GM18873 (cell line): ENCODE data around the gene DSC2.
"Not testable (repeated sequence)": the region's sequence is repeated elsewhere in the genome, so short reads cannot be mapped to it uniquely, and the experiment has no call there.

Experiments used
- ATAC-seq: cut with Tn5 transposase; IDR thresholded peaks from one replicate; pipeline ENCODE4 v1.9.1; 2021; ENCODE audit warnings: mild to moderate bottlenecking, moderate library complexity, moderate number of reproducible peaks; ENCODE audit not compliant: unreplicated experiment, low FRiP score

The DSC2 gene

DNA sequence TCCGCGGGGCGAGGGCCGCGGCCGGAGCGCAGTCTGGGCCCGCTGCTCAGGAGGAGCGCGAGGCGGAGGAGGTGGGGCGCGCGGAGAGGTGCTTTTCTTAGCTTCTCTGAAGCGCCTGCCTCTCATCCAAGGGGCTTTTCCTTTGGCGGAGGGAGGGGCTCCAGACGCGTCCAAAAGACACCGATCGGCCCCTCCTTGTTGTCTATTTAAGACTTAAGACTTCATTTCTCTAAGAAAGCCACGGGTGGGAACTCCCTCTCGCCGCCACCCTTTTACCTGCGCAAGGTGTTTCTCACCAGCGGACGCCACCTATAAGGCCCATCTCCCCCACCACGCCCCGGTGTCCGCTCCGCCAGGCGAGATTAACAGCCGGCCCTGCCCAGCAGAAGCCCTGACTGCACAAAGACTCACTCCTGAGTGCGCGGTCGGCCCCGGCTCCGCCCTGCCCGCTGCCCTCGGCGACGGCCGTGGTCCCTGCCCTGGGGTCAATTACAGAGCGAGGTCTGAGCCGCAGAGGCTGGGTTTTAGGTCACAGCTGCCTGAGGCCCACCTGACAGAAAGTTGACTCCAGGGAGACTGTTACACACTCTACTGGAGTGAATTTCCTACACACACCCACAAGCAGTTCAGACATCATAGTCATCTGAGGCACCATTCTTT lies at the start of gene DSC2:
Gene DSC2, minus strand, starts transcription at position 397 of the 660 bp plus-strand sequence. CDS start 450 bp downstream, outside the sequence.
- ATAC-seq = no peak

DNA sequence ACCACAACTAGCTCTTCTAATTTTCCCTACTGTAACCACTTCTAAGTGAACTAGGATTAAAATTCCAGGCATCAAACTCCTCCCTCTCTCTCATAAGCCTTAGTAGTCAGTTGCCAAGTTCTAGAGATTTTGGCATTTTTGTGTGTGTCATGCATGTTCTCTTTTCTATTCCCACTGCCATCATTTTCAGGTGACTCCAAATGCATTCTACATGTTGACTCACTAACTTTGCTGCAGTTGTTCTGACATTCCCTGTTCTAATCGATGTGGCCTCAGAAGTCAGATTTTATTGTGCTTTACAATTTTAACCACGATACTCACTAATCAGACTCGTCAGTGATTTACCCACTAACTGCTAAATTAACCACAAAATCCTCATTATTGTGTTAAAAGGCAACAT lies 47.1 kb upstream of the DSC2 start:
- no peak for ATAC-seq

- ATAC-seq = no peak
Observed at GRCh38 chr18:31148600-31148999, 46.4 kb upstream of the DSC2 start.

DNA sequence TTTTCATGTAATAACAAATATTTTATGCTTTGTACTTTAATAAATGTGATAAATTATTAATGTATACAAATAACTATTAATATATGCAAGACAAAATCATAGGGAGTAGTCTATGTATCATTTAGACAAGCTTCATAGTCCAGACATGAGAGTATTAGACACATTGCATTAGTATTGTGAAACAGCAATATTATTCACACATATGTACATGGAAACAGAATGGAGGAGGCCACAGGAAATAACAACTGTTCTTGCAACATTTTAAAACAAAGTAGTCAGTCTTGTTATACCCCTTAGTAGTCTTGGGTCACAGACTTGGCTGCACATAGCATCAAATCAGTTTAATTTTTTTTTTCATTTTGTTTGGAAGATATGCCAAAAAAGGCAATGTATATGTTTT lies 44.6 kb upstream of the DSC2 start:
- ATAC-seq = no peak

GRCh38 chr18:31143025-31143424 lies 40.8 kb upstream of the DSC2 start:
- no peak for ATAC-seq

GRCh38 chr18:31138709-31139108 lies 36.5 kb upstream of the DSC2 start:
- no peak for ATAC-seq

DNA sequence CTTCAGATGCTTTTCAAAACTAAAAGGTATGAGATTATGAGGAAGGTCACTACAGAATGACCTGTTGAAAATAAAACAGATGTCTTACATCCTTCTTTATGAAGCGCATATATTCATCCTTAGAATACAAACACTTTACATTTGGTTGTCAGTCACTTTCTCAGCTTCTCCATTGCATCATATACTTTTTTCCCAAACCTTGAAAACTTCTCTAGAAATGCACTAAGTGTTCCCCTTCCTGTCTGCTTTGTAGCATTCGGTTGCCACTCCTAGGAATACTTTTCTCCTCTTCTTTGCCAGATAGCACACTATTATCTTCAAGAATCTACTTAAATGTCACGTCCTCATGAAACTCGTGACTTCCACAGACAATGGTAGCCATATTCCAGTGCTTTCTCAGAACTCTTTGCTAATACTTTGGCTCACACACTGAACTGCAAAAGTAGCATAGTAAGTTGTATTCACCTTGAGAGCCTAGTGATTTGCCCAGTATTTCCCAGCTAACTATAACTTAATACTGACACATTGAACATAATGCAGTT lies 32.8 kb upstream of the DSC2 start:
- ATAC-seq = no peak

DNA sequence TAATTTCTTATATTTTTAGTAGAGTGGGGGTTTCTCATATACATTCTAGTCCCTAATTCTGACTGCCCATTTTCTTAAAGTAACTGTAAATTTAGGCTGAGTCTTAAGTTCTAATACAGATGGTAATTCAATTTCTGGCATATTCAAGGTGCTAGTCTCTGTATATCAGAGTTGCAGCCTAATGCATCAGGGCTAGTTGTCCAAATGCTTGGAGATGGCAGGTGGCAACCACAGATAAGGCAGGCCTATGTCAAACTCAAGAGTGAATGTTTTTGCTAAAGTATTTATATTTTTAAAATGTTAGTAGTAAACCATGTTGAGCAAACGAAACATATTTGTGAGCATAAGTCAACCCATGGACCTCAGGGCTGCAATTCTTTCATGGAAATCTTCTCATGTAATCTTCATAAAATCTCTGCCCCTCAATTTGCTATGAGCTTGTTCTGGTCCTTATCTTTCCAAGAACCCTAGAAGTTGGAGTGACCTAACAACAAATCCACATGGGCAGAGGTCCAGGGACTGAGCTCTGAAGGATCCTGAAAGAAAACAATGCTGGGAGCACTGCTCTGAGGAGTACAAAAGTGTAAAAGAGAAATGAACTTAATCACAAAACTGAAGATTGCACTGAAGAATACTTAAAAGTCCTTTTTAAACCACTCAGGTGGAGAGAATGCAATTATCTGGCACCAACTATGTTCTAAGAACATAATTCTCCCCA lies 27.3 kb upstream of the DSC2 start:
- ATAC-seq = no peak

DNA sequence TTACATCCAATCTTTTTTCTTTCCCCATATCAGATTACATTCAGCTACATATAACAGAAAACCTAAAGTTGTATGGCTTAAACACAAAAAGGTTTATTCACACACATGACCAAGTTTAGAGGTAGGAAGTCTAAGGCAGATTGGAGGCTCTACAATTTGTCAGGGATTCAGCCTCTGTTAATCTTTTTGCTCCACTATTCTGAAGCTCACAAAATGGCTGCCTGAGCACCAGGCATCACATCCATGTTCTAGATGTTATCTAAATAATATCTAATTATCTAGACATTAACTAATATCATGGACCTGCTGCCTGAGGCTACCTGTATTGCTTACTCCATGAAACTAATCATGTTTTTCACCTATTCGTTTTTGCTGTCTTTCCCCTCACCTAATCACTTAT lies 23.7 kb upstream of the DSC2 start:
- ATAC-seq = no peak

GRCh38 chr18:31123125-31123524 lies 20.9 kb upstream of the DSC2 start:
- not testable (repeated sequence) for ATAC-seq

GRCh38 chr18:31120594-31120993 lies 18.4 kb upstream of the DSC2 start:
- no peak for ATAC-seq

DNA sequence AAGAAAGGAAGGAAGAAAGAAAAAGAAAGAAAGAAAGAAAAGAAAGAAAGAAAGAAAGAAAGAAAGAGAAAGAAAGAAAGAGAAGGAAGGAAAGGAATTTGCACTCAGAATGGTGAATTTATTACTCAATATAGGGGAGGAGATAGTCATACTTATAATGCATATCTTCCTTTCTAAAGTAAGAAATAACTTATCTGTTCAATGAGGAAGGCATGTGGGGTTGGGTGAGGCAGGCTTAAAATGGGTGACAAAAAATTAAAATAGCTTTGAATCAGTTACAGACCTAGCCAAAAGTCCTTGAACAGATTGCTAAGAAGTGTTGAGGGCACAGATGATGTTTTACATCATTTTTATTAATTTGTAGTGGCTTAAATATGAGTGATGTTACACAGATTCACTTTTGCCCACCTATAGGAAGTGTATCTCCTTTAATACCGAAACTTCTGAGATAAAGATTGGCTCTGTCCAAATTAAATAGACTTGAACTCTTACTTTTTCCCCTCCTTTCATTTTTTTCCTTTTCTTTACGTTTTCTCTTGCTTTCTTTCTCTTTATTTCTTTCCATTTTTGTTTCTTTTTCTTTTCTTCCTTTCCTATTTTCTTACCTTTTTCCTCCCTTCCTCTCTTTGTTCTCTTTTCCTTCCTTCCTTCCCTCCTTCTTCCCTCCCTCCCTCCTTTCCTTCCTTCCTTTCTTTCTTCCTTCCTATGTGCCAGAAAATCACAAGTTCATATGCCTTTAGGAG lies 14.8 kb upstream of the DSC2 start:
- no peak for ATAC-seq

GRCh38 chr18:31112804-31113203 lies 10.6 kb upstream of the DSC2 start:
- no peak for ATAC-seq

DNA sequence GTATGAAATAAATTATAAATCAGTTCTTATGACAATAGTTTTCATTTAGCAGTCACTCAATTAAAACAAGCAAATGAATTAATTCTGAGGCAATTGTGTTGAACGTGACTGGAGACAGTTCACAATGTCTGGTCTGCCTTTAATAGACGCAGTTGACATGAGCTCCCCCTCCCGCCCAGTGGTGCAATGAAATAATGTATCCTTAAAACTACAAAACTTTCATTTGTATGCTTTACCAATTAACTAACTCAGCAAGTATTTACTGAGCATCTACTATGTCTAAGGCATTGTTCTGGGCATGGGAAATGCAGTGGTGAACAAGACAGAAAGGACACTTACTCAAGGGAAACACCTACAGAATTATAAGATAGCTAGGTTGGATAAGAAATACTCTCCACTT lies 3.5 kb upstream of the DSC2 start:
- ATAC-seq = no peak

DNA sequence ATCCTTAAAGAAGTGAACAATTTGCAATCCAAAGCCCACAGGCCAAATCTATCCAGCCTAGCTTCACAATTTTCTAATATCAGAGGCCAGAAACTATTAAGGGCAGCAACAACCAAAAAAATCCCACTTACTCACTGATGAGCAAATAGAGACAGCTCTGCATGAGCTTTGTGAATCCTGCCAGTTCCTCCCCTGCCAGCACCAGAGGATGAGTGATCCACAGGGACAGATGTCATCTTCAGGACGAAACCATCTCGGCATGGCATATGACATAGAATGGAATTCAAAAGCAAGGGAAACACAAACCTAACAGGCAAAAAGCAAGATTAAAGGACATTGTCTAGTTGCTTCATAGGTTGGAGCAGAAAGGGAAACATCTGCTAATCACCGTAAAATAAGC lies 2.2 kb upstream of the DSC2 start:
- ATAC-seq = no peak

- ATAC-seq = no peak
Observed at GRCh38 chr18:31103423-31103822, 1.2 kb upstream of the DSC2 start.

GRCh38 chr18:31102941-31103340 lies 720 bp upstream of the DSC2 start:
- no peak for ATAC-seq

DNA sequence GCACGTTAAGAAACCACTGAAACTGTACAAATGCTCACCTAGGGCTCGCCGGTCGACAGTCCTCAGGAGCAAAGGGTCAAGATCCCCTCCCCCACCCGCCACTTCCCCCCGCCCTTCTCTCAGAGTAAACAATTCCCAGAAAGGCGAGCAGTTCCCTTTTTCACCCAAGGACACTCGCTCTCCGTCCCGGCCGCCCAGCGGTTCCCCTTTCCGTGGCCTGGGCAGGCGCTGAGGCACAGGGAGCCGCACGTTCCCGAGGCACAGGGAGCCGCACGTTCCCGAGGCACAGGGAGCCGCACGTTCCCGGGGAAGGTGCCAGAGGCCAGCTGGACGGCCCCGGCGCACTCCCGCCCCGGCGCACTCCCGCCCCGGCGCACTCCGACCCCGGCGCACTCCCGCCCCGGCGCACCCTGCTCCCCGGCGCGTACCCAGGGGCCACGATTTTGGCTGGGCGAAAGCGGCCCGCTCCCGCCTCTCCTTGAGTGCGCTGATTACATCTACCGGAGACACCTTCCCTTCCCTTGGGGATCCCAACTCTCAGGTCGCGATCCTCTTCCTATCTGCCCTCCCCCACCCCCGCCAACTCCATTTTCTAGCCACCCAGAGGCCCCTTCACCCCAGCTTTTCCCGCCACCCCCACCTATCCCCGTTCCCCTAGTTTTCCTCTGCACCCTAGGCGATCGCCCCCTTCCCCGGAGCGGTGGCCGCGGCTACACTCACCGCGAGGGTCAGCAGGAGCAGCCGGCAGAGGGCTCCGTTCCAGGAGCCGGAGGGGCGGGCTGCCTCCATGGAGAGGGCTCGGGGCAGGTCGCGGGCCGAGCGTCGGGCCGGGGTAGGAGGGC lies 817 bp downstream of the DSC2 start:
- no peak for ATAC-seq

GRCh38 chr18:31100436-31101182 lies 1.6 kb downstream of the DSC2 start:
- ATAC-seq = no peak
